HepG2 (cell line): ENCODE results near the gene UBE2E1. TPM values are rescaled to one million over a fixed set of nuclear protein-coding genes. Genes with fewer than 3 reads are reported as not detected.

ENCODE experiments used
- ATAC-seq: fragments of 200-7000 bp; cut with Tn5 transposase; 3 replicates; pipeline ENCODE4 v1.9.1; 2020; ENCODE audit warnings: mild to moderate bottlenecking, moderate library complexity
- BruUV-seq: library from RNA; stranded (reverse); fragments of 400-500 nt; replicated peaks from 2 replicates; lab custom pipeline; 2021; lab: Mats Ljungman, UMichigan
- CTCF ChIA-PET: fragments of 300-600 bp; formaldehyde crosslinking; extraction: SDS; loops from one replicate; lab custom pipeline; 2021; ENCODE audit warnings: low total read pairs, inconsistent platforms, low intra/inter-chr PET ratio; lab: Yijun Ruan, JAX
- POLR2A ChIA-PET: fragments of 350-600 bp; sonication (Branson Sonifier 250); formaldehyde crosslinking; loops from one replicate; lab custom pipeline; 2020; ENCODE audit warnings: antibody characterized with exemption, inconsistent platforms; lab: Yijun Ruan, JAX
- DNase-seq: peaks from one replicate; pipeline ENCODE4 v3.0.0-alpha.2; 2015; ENCODE audit warnings: low spot score
- FAIRE-seq: peaks from 3 replicates; lab custom pipeline; 2011; peaks lifted over from hg19 to GRCh38; lab: Jason Lieb, UNC
- H2AFZ ChIP-seq: one replicate; pipeline ENCODE4 v1.6.1; 2011; ENCODE audit warnings: low read length, inconsistent platforms
- H3K27ac ChIP-seq: fragments of 300-600 bp; 3 replicates; pipeline ENCODE4 v1.8.0; 2011; ENCODE audit warnings: mixed run types, mild to moderate bottlenecking, mixed read lengths, low read length, inconsistent platforms; ENCODE audit not compliant: insufficient read depth; ENCODE audit errors: extremely low read length
- H3K27me3 ChIP-seq, 2 experiments: fragments of 200-600 bp in 1 of 2; 2 replicates in 1 of 2; 3 replicates in 1 of 2; pipeline versions ENCODE4 v1.6.0 to v1.8.0; 2011; ENCODE audit warnings: low read length in 2 of 2, mild to moderate bottlenecking in 2 of 2, moderate library complexity in 2 of 2, inconsistent platforms in 1 of 2; ENCODE audit not compliant: insufficient read depth in 2 of 2, control insufficient read depth in 1 of 2
- H3K36me3 ChIP-seq, 2 experiments: fragments of 200-600 bp in 1 of 2; replicated peaks in 1 of 2; 2 replicates in 1 of 2; 3 replicates in 1 of 2; pipeline versions ENCODE4 v1.5.1 to v1.8.0; 2011; ENCODE audit warnings: low read length in 2 of 2, inconsistent platforms in 1 of 2; ENCODE audit not compliant: insufficient read depth in 2 of 2, control insufficient read depth in 1 of 2
- H3K4me1 ChIP-seq: 2 replicates; pipeline ENCODE4 v1.5.1; 2012; ENCODE audit warnings: low read length, inconsistent platforms; ENCODE audit not compliant: insufficient read depth
- H3K4me2 ChIP-seq: 2 replicates; pipeline ENCODE4 v1.6.0; 2011; ENCODE audit warnings: low read depth, low read length, inconsistent platforms
- H3K4me3 ChIP-seq, 3 experiments: fragments of 200-600 bp in 1 of 3; sonication (generic), shearing (Covaris generic) in 1 of 3; replicated peaks in 1 of 3; 2 replicates each; pipeline ENCODE4 v1.5.1; 2011 to 2016; ENCODE audit warnings: low read length in 3 of 3, inconsistent platforms in 2 of 3, low read depth in 2 of 3, mild to moderate bottlenecking in 2 of 3, control low read depth in 1 of 3, mixed read lengths in 1 of 3; ENCODE audit not compliant: insufficient read depth in 1 of 3
- H3K79me2 ChIP-seq: one replicate; pipeline ENCODE4 v1.6.1; 2011; ENCODE audit warnings: low read length, inconsistent platforms; ENCODE audit not compliant: insufficient read depth
- H3K9ac ChIP-seq: 2 replicates; pipeline ENCODE4 v1.6.0; 2011; ENCODE audit warnings: mild to moderate bottlenecking, low read depth, low read length, inconsistent platforms; ENCODE audit not compliant: insufficient read depth
- H3K9me3 ChIP-seq: 2 replicates; pipeline ENCODE4 v1.5.1; 2012; ENCODE audit warnings: mild to moderate bottlenecking, low read length
- H4K20me1 ChIP-seq: 2 replicates; pipeline ENCODE4 v1.6.0; 2011; ENCODE audit warnings: inconsistent platforms, mild to moderate bottlenecking, low read length, moderate library complexity; ENCODE audit not compliant: insufficient read depth
- AGO2 ChIP-seq: fragments of 200-400 bp; formaldehyde crosslinking; optimal IDR thresholded peaks from 2 replicates; pipeline ENCODE3; 2017; ENCODE audit warnings: mild to moderate bottlenecking, low read depth, low read length, moderate library complexity
- GFI1 ChIP-seq: sonication (generic); formaldehyde crosslinking; IDR thresholded peaks from 2 replicates; pipeline ENCODE4 v1.5.0; 2020; ENCODE audit warnings: missing genetic modification reagents, mild to moderate bottlenecking, borderline replicate concordance
- HNRNPK ChIP-seq: fragments of 200-400 bp; formaldehyde crosslinking; IDR thresholded peaks from 2 replicates; pipeline ENCODE4 v1.6.1; 2018; ENCODE audit warnings: low read length, low read depth, moderate library complexity, mild to moderate bottlenecking; ENCODE audit not compliant: poor library complexity, severe bottlenecking
- MATR3 ChIP-seq: sonication (generic); formaldehyde crosslinking; IDR thresholded peaks from 2 replicates; pipeline ENCODE4 v1.4.0; 2020; ENCODE audit warnings: missing genetic modification reagents
- NR1H2 ChIP-seq: sonication (generic); formaldehyde crosslinking; IDR thresholded peaks from 2 replicates; pipeline ENCODE4 v1.8.1; 2022; ENCODE audit warnings: low read depth, missing genetic modification reagents, borderline replicate concordance
- RCOR2 ChIP-seq: IDR thresholded peaks from 2 replicates; pipeline ENCODE4 v1.6.1; 2016; ENCODE audit warnings: missing biosample characterization, missing genetic modification reagents
- RORA ChIP-seq: sonication (generic); formaldehyde crosslinking; IDR thresholded peaks from 2 replicates; pipeline ENCODE4 v1.5.0; 2020; ENCODE audit warnings: mild to moderate bottlenecking, missing genetic modification reagents, moderate library complexity
- ZNF234 ChIP-seq: sonication (generic); formaldehyde crosslinking; conservative IDR thresholded peaks from 2 replicates; pipeline ENCODE4 v1.5.1; 2020; ENCODE audit warnings: mild to moderate bottlenecking, missing genetic modification reagents
- ZNF557 ChIP-seq: sonication (generic); formaldehyde crosslinking; IDR thresholded peaks from 2 replicates; pipeline ENCODE4 v1.4.0; 2020; ENCODE audit warnings: missing genetic modification reagents
- ZNF572 ChIP-seq: sonication (generic); formaldehyde crosslinking; IDR thresholded peaks from 2 replicates; pipeline ENCODE4 v1.5.1; 2020; ENCODE audit warnings: mild to moderate bottlenecking, missing genetic modification reagents
- ZNF768 ChIP-seq: sonication (generic); formaldehyde crosslinking; IDR thresholded peaks from 2 replicates; pipeline ENCODE4 v1.4.0; 2020; ENCODE audit warnings: missing genetic modification reagents
- WGBS: methylation state at CpG from one replicate; pipeline ENCODE4 v1.1.6; 2017; ENCODE audit warnings: low lambda C conversion rate; 5-methylcytosine and 5-hydroxymethylcytosine counted together
- in situ Hi-C: cut with HindIII; loops from 2 replicates; pipeline ENCODE4 v1.10.0; 2017; ENCODE audit warnings: low pct_unique_long_range_greater_than_20kb; ENCODE audit not compliant: extremely low pct_ligation_motif_present
- intact Hi-C: fragments of 100-400 bp; cut with micrococcal nuclease; formaldehyde crosslinking; loops from one replicate; pipeline ENCODE4 v1.10.0; 2022; ENCODE audit not compliant: unreplicated experiment
- polyA plus RNA-seq, 8 experiments: library from polyadenylated mRNA; depleted of rRNA in 3 of 8; stranded (reverse) in 7 of 8; unstranded in 1 of 8; fragments of >200 nt; fragmentation: Illumina TruSeq in 4 of 8; extraction: Trizol in 4 of 8; gene quantifications; 2 replicates each; pipeline versions ENCODE4 v1.2.1 to v1.2.3, GENCODE V29; 2011 to 2016; ENCODE audit warnings: low read depth in 4 of 8, missing spikeins in 1 of 8, mixed read lengths in 1 of 8; ENCODE audit not compliant: insufficient read depth in 1 of 8
- total RNA-seq, 5 experiments: library from RNA; depleted of rRNA; stranded (reverse); fragments of >200 nt; fragmentation: Illumina TruSeq; extraction: Trizol; gene quantifications; 2 replicates each; pipeline ENCODE4 v1.2.3, GENCODE V29; 2016; ENCODE audit warnings: low read depth in 1 of 5
- TF ChIP-seq, protein P1 (sequence below): sonication (generic); formaldehyde crosslinking; IDR thresholded peaks from 2 replicates; pipeline ENCODE4 v1.4.0; 2020; ENCODE audit warnings: missing genetic modification reagents; ENCODE audit errors: not compliant biosample characterization
- TF ChIP-seq, protein P2 (sequence below): sonication (generic); formaldehyde crosslinking; IDR thresholded peaks from 2 replicates; pipeline ENCODE4 v1.4.0; 2020; ENCODE audit warnings: missing genetic modification reagents, mild to moderate bottlenecking, borderline replicate concordance
- TF ChIP-seq, protein P3 (sequence below): sonication (generic); formaldehyde crosslinking; IDR thresholded peaks from 2 replicates; pipeline ENCODE4 v1.5.0; 2020; ENCODE audit warnings: mild to moderate bottlenecking, low read depth, missing genetic modification reagents, borderline replicate concordance

Gene UBE2E1
- total and polyA plus RNA-seq, 2 of the 13 experiments (the other 11 are each of a cell fraction or from before 2014, with no cell fraction given), result 55.4 to 61.8 TPM

DNA sequence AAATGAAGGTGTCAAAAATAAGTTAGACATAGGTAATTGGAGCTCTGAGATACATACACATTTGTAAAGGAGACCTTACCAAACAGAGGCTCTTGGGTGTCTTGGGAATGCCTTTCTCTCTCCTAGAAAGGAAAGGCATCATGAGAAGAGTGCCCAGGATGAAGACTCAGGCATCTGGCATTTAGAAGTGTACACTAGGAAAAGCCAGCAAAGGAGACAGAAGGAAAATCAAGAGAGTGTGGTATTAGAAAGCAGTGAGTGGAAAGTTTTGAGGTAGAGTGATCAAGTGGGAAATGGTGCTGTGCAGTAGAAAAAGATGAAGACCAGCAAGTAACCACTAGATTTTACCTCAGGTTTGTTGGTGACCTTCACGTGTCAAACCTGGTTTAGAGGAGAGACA lies 16.1 kb downstream of the UBE2E1 start (continued):
- TF ChIP-seq MATR3 (CRISPR knock-in tag), result no peak

DNA sequence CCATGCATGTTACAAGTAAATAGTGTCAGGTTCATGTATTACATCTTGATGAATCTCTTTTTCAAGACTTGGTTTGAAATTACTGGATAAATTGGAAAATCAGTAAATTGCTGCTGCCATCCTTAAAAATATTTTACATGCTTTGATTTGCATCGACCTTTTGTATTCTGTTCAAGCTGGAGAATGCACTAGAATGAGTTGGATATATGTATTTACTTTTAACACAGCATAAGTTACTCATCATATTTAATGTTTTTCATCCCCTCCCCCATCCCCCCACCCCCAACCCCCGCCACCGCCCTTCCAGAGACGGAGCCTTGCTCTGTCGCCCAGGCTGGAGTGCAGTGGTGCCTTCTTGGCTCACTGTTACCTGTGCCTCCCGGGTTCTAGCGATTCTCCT lies 16.8 kb downstream of the UBE2E1 start:
- no peak for FAIRE-seq
- H3K4me1 ChIP-seq, result peaks cover 5% of the 10 kb centered on the region; the same call in 1 of the 2 replicates
- H4K20me1 ChIP-seq, result peaks cover 24% of the 10 kb centered on the region
- no peak overlapping the region for H3K27ac ChIP-seq
- in situ Hi-C loops, result no loop called here
- WGBS, result 98% methylated on average over 7 of the region's 7 CpGs
- ATAC-seq, result no peak
- POLR2A ChIA-PET, result no interaction called here
- H3K27me3 ChIP-seq, result no peaks in the 10 kb centered on the region
- no peaks in the 10 kb centered on the region for H3K9me3 ChIP-seq
- CTCF ChIA-PET, result no interaction called here
- H3K36me3 ChIP-seq, result peaks cover 0 to 6% of the 10 kb centered on the region in 2 experiments; a peak in 1 of 5 replicates
- H3K79me2 ChIP-seq, result peaks cover 66% of the 10 kb centered on the region
- TF ChIP-seq ZNF234 (CRISPR knock-in tag), result no peak
- no peak for TF ChIP-seq ZNF557
- TF ChIP-seq ZNF768 (CRISPR knock-in tag), result no peak
- peak; percentile 91 for TF ChIP-seq HNRNPK
- no TSS peak for BruUV-seq
- intact Hi-C loops, result no loop called here
- H2AFZ ChIP-seq, result no peak overlapping the region
- no peak overlapping the region for H3K4me3 ChIP-seq
- H3K4me2 ChIP-seq, result no peak overlapping the region
- H3K9ac ChIP-seq, result no peak overlapping the region
- no peak for DNase-seq

DNA sequence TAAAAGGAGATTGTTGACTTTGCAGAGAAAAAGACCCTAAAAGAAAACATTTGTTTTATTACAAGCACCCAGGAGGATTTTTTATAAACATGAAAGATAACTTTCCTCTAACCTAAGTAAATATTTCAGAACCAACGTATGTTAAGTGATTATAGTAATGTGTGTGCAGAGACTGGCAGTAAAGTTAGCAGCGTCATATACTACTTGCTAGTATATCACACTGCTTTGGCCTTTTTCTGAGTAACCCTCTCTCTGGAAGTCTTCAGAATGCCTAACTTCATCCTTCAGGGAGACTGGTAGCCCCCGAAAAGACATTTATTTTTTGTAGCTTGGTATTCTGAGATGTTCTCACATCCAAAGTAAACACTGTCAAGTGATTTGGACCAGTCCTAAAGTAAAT lies 17.9 kb downstream of the UBE2E1 start:
- Histone ChIP-seq H3K27ac (no peak overlapping the region), H2AFZ (no peak overlapping the region), H3K79me2 (peaks cover 62% of the 10 kb centered on the region), H3K4me2 (no peak overlapping the region), H3K9ac (no peak overlapping the region), H3K9me3 (no peaks in the 10 kb centered on the region), H3K4me3 (no peak overlapping the region), H4K20me1 (peaks cover 24% of the 10 kb centered on the region), H3K4me1 (peaks cover 5% of the 10 kb centered on the region; the same call in 1 of the 2 replicates), H3K27me3 (no peaks in the 10 kb centered on the region), H3K36me3 (peaks cover 0 to 6% of the 10 kb centered on the region in 2 experiments; a peak in 1 of 5 replicates)
- in situ Hi-C loops, result no loop called here
- ChIA-PET POLR2A (no interaction called here), CTCF (no interaction called here)
- ATAC-seq (no peak), DNase-seq (no peak), FAIRE-seq (no peak)
- intact Hi-C loops, result no loop called here
- no TSS peak for BruUV-seq
- WGBS, result 99% methylated on average over 3 of the region's 3 CpGs
- TF ChIP-seq, protein P1, sequence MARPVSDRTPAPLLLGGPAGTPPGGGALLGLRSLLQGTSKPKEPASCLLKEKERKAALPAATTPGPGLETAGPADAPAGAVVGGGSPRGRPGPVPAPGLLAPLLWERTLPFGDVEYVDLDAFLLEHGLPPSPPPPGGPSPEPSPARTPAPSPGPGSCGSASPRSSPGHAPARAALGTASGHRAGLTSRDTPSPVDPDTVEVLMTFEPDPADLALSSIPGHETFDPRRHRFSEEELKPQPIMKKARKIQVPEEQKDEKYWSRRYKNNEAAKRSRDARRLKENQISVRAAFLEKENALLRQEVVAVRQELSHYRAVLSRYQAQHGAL (CRISPR knock-in tag), result no peak
- TF ChIP-seq AGO2, result no peak
- no peak for TF ChIP-seq RORA (CRISPR knock-in tag)
- TF ChIP-seq MATR3 (CRISPR knock-in tag), result no peak
- TF ChIP-seq ZNF572, result no peak
- no peak for TF ChIP-seq GFI1
- no peak for TF ChIP-seq NR1H2 (CRISPR knock-in tag)
- TF ChIP-seq, protein P2, sequence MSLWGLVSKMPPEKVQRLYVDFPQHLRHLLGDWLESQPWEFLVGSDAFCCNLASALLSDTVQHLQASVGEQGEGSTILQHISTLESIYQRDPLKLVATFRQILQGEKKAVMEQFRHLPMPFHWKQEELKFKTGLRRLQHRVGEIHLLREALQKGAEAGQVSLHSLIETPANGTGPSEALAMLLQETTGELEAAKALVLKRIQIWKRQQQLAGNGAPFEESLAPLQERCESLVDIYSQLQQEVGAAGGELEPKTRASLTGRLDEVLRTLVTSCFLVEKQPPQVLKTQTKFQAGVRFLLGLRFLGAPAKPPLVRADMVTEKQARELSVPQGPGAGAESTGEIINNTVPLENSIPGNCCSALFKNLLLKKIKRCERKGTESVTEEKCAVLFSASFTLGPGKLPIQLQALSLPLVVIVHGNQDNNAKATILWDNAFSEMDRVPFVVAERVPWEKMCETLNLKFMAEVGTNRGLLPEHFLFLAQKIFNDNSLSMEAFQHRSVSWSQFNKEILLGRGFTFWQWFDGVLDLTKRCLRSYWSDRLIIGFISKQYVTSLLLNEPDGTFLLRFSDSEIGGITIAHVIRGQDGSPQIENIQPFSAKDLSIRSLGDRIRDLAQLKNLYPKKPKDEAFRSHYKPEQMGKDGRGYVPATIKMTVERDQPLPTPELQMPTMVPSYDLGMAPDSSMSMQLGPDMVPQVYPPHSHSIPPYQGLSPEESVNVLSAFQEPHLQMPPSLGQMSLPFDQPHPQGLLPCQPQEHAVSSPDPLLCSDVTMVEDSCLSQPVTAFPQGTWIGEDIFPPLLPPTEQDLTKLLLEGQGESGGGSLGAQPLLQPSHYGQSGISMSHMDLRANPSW, result no peak
- TF ChIP-seq, protein P3, sequence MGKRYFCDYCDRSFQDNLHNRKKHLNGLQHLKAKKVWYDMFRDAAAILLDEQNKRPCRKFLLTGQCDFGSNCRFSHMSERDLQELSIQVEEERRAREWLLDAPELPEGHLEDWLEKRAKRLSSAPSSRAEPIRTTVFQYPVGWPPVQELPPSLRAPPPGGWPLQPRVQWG, result no peak
- TF ChIP-seq RCOR2, result no peak
